Nephron (organoid): Measurements from ENCODE around the gene MYO1D.

Experiments
- H3K27ac Mint-ChIP-seq, 3 experiments: 2 replicates each; pipeline ENCODE4 v1.8.0; 2020; ENCODE audit warnings: mixed read lengths in 3 of 3, mild to moderate bottlenecking in 2 of 3, moderate library complexity in 1 of 3
- H3K27me3 Mint-ChIP-seq: 2 replicates; pipeline ENCODE4 v1.8.0; 2021; ENCODE audit warnings: low read depth, mild to moderate bottlenecking, moderate library complexity, mixed read lengths
- H3K36me3 Mint-ChIP-seq: 2 replicates; pipeline ENCODE4 v1.8.0; 2020; ENCODE audit warnings: low read depth, mixed read lengths
- H3K4me1 Mint-ChIP-seq: 2 replicates; pipeline ENCODE4 v1.8.0; 2020; ENCODE audit warnings: mixed read lengths
- H3K4me3 Mint-ChIP-seq, 3 experiments: 2 replicates each; pipeline ENCODE4 v1.8.0; 2020; ENCODE audit warnings: mild to moderate bottlenecking in 3 of 3, mixed read lengths in 3 of 3, moderate library complexity in 2 of 3
- H3K9me3 Mint-ChIP-seq: 2 replicates; pipeline ENCODE4 v1.8.0; 2020; ENCODE audit warnings: mixed read lengths
- TF ChIP-seq, protein P1 (sequence below), 3 experiments: fragments of 200-600 bp; sonication (generic); IDR thresholded peaks; one replicate each; pipeline ENCODE4 v1.5.0; 2021; ENCODE audit warnings: antibody characterized with exemption in 3 of 3; ENCODE audit not compliant: unreplicated experiment in 3 of 3

MYO1D gene

DNA sequence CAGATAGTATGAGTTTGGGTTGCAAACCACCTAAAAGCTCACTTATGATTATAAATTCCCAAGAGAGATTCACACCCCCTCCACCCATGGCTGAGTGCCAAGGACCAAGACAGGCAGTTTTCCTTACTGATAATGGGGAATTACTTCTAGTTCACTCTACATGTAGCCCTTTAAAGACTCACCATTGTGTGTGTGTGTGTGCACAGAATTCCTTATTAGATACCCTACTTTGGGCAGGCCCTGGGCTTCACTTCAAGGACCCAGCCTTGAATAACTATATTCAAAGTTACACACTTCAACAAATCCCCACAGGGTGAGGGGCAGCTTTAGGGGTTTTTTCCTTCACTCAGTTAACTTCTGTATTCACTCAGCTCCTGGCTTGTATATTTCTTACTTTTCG lies 143.5 kb downstream of the MYO1D start:
- Mint-ChIP-seq H3K27ac (no peak overlapping the region), H3K4me3 (no peak overlapping the region), H3K4me1 (no peaks in the 10 kb centered on the region), H3K9me3 (no peaks in the 10 kb centered on the region), H3K36me3 (no peaks in the 10 kb centered on the region), H3K27me3 (peaks cover 4% of the 10 kb centered on the region)
- TF ChIP-seq, protein P1, sequence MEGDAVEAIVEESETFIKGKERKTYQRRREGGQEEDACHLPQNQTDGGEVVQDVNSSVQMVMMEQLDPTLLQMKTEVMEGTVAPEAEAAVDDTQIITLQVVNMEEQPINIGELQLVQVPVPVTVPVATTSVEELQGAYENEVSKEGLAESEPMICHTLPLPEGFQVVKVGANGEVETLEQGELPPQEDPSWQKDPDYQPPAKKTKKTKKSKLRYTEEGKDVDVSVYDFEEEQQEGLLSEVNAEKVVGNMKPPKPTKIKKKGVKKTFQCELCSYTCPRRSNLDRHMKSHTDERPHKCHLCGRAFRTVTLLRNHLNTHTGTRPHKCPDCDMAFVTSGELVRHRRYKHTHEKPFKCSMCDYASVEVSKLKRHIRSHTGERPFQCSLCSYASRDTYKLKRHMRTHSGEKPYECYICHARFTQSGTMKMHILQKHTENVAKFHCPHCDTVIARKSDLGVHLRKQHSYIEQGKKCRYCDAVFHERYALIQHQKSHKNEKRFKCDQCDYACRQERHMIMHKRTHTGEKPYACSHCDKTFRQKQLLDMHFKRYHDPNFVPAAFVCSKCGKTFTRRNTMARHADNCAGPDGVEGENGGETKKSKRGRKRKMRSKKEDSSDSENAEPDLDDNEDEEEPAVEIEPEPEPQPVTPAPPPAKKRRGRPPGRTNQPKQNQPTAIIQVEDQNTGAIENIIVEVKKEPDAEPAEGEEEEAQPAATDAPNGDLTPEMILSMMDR (IDR thresholded peaks at IDR 0.05; ENCODE audit: unreplicated experiment in 3 of 3) = no peak

DNA sequence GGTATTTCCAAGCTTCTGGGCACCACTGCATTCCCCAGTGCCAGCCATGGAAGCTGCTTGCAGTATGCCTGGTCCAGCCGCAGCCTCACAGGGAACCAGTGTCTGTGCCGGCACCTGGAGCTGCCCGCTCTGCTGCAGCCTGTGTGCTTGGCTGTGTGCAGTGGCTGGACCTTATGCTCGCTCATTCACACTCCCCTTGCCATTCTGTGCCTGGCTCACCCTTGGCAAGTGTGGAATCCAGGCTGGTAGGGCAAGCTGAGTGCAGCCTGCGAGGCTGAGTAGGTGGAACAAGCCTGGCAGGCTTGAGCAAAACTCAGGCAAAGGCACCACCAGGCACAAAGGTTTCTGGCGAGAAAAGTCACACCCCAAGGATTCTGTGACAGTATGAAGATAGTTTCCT lies 144.0 kb downstream of the MYO1D start:
- Mint-ChIP-seq H3K4me1 (no peaks in the 10 kb centered on the region), H3K4me3 (no peak overlapping the region), H3K27me3 (peaks cover 4% of the 10 kb centered on the region), H3K27ac (no peak overlapping the region), H3K36me3 (no peaks in the 10 kb centered on the region), H3K9me3 (no peaks in the 10 kb centered on the region)
- TF ChIP-seq, protein P1 (IDR thresholded peaks at IDR 0.05; ENCODE audit: unreplicated experiment in 3 of 3) = no peak

DNA sequence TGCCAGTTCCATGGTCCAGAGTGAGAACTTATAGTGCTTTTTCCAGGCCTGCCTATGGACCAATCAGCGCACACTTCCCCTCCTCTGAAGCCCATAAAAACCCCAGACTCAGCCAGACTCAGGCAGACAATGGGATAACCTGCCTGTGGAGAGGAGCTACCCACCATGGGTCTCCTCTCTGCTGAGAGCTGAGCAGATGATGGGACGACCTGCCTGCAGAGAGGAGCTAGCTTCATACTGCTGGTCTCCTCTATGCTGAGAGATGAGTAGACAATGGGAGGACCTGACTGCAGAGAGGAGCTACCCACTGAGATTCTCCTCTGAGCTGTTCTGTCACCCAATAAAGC lies 144.7 kb downstream of the MYO1D start:
- TF ChIP-seq, protein P1 (IDR thresholded peaks at IDR 0.05; ENCODE audit: unreplicated experiment in 3 of 3) = no peak
- Mint-ChIP-seq H3K27me3 (peaks cover 4% of the 10 kb centered on the region), H3K27ac (no peak overlapping the region), H3K4me1 (no peaks in the 10 kb centered on the region), H3K9me3 (no peaks in the 10 kb centered on the region), H3K36me3 (no peaks in the 10 kb centered on the region), H3K4me3 (no peak overlapping the region)

DNA sequence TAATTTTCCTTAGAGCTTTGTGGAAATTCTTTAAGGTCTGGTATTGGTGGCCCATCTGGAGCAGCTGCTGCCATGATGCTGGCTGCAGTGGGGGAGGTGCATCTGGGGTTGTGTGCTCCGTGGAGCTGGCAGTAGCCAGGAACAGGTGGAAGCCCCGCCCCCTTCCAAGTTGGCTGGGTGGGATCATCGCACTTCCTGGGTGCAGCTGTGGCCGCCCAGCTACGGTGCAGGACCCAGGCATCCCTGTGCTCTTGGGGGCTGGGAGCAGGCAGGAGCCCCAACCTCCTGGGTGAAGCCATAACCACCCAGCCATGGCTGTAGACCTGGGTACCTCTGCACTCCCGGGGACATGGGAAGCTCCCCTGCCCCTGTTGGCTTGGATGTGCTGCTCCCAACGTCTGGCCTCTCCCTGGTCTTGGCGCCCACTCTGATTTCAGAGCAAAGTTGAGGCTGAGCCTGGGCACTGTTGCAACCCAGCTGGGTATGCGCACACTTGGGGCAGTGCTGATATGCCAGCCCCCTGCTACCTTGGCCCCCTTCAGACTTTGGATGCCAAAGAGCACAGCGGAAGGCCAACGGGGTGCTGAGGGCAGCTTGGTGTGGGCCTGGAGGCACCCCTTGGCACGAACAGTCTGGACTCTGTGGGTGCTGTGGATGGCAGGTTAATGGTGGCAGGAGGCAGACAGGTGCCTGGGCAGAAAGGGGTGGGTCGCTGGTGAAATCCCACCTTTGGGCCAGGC lies 145.2 kb downstream of the MYO1D start:
- Mint-ChIP-seq H3K27ac (no peak overlapping the region), H3K9me3 (no peaks in the 10 kb centered on the region), H3K27me3 (peaks cover under 1% of the 10 kb centered on the region), H3K4me1 (no peaks in the 10 kb centered on the region), H3K36me3 (no peaks in the 10 kb centered on the region), H3K4me3 (no peak overlapping the region)
- TF ChIP-seq, protein P1 (IDR thresholded peaks at IDR 0.05; ENCODE audit: unreplicated experiment in 3 of 3) = no peak

DNA sequence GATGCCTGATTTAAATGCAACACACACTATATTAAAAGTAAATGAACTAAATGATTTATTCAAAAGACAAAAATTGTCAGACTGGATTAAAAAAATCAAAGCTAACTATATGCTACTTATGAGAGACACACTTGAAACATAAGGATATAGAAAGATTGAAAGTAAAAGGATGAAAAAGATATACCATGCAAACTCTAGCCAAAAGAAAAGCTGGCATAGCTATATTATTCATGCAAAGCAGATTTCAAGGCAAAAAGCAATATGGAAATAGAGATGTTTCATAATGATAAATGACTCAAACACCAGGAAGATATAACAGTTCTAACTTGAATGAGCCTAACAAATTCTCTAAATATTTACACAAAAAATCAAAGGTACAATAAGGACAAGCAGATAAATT lies 149.2 kb downstream of the MYO1D start:
- TF ChIP-seq, protein P1 (IDR thresholded peaks at IDR 0.05; ENCODE audit: unreplicated experiment in 3 of 3) = no peak
- H3K9me3 Mint-ChIP-seq = peaks cover 15% of the 10 kb centered on the region
- no peaks in the 10 kb centered on the region for H3K27me3 Mint-ChIP-seq
- H3K4me3 Mint-ChIP-seq = no peak overlapping the region
- H3K27ac Mint-ChIP-seq = no peak overlapping the region
- no peaks in the 10 kb centered on the region for H3K4me1 Mint-ChIP-seq
- H3K36me3 Mint-ChIP-seq = peaks cover 23% of the 10 kb centered on the region

DNA sequence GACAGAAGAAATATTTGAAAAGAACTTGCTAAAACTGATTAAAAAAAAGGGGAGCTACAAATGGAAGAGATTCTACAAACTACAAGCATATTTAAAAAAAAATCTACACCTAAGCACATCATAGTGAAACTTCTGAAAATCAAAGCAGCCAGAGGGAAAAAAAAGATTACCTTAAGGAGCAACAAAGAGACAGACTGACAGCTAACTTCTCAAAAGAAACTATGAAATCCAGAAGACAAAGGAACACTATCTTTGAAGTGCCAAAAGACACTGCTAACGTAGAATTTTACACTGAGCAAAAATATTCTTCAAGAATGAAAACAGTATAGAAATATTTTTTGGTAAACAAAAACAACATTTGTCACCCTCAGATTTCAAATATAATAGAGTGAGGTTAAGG lies 151.2 kb downstream of the MYO1D start:
- H3K4me3 Mint-ChIP-seq = no peak overlapping the region
- H3K9me3 Mint-ChIP-seq = peaks cover 15% of the 10 kb centered on the region
- H3K27me3 Mint-ChIP-seq = no peaks in the 10 kb centered on the region
- TF ChIP-seq, protein P1 (IDR thresholded peaks at IDR 0.05; ENCODE audit: unreplicated experiment in 3 of 3) = no peak
- H3K4me1 Mint-ChIP-seq = no peaks in the 10 kb centered on the region
- H3K36me3 Mint-ChIP-seq = peaks cover 23% of the 10 kb centered on the region
- no peak overlapping the region for H3K27ac Mint-ChIP-seq
